ENCODE measurements around the gene CCDC40. TPM values are rescaled to one million over a fixed set of nuclear protein-coding genes. Genes with fewer than 3 reads are reported as not detected.

The CCDC40 gene
- total RNA-seq, 4 donors from 2014 or later: 2.8 to 54.5 (median 7.8) TPM

- Histone ChIP-seq H3K4me1 (peaks cover 0 to 24% (median 8%) of the 10 kb centered on the region in 4 donors), H3K27ac (peak overlapping the region; percentile 92 to 95 (median 93)), H3K27me3 (no peaks in the 10 kb centered on the region), H3K9me3 (no peaks in the 10 kb centered on the region), H3K4me3 (peak overlapping the region; percentile 73 to 95 (median 80)), H3K36me3 (peaks cover 0 to 29% (median 0%) of the 10 kb centered on the region in 3 donors)
- TF ChIP-seq POLR2A (IDR thresholded peaks at IDR 0.05): no peak
- DNase-seq: peak in 1 of 3 donors; percentile 67
Measured at GRCh38 chr17:80146121-80147034, 109.9 kb downstream of the CCDC40 start.

DNA sequence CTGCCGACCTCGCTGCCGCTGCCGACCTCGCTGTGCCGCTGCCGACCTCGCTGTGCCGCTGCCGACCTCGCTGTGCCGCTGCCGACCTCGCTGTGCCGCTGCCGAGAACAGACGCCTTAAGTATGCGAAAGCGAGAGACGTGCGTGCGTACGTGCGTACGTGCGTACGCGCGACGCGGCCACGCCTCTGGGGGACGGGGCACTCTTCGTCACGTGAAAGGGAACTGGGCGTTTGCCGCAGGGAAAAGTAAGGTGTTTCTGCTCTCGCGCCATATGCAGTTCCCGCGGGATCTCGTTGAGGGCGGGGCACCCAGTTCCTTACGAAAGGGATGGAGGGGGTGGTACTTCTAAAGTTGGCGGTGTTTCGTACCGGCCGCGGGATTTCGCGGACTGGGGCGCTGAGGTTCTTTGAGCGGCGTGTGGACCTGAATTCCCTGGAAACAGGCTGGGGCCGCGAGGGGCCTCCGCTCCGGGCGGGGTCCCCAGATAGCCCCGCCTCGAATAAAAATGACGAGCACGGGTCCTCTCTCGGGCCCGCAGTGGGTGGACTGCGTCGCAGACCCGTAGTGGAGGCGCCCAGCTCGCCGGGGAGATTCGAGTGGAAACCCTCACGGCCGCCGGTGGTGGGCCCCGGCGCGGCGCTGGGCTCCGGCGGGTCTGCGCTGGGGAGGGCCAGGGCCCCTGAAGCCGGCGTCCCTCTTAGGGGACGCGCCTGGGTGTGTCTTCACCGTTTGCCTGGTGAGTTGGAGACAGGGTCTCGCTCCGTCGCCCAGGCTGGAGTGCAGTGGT is 110.8 kb downstream of the CCDC40 start, which contains the start of gene EIF4A3:
TSS of gene EIF4A3 (minus strand) at position 94 of the 788 bp plus-strand sequence. CDS start 167 bp downstream, outside the sequence.
- Histone ChIP-seq H3K36me3 (peaks cover 0 to 20% (median 0%) of the 10 kb centered on the region in 3 donors), H3K4me1 (peaks cover 0 to 24% (median 8%) of the 10 kb centered on the region in 4 donors), H3K27me3 (no peaks in the 10 kb centered on the region), H3K9me3 (no peaks in the 10 kb centered on the region), H3K4me3 (peak within 1 kb of the TSS; percentile 73 to 95 (median 80)), H3K27ac (peak within 1 kb of the TSS; percentile 92 to 95 (median 93))
- peak in 3 of 6 experiments; percentile 11 to 21 (median 14) for TF ChIP-seq CTCF (IDR thresholded peaks at IDR 0.05)
- peak; percentile 86 to 89 for TF ChIP-seq POLR2A (IDR thresholded peaks at IDR 0.05)
- DNase-seq: peak; percentile 98 to 100 (median 98)

Small RNA genes within 50 kb of the gene (small RNA-seq; reads per million reads assigned to genes)
- gene AC087741.2 (0 reads per million in 2 donors), gene MIR1268B (0 reads per million in 2 donors)

Other genes starting within 250 kb of the CCDC40 start
- gene CBX8, start 239.6 kb upstream of the CCDC40 start, total RNA-seq: 10 to 100 TPM in 1 of 4 donors, 1 to 10 TPM in 3; 2.5 to 14.9 (median 3.5) TPM
- 10 to 100 TPM in 2 of 4 donors, 1 to 10 TPM in 2; 4.9 to 19.0 (median 12.3) TPM for gene CBX4, start 197.2 kb upstream of the CCDC40 start, total RNA-seq
- 10 to 100 TPM; 11.9 to 29.7 (median 22.2) TPM for gene TBC1D16, start 770 bp upstream of the CCDC40 start, total RNA-seq
- 10 to 100 TPM; 33.8 to 88.1 (median 42.3) TPM for gene GAA, start 64.9 kb downstream of the CCDC40 start, total RNA-seq
- gene EIF4A3, start 110.5 kb downstream of the CCDC40 start, total RNA-seq: 10 to 100 TPM; 29.0 to 66.8 (median 46.1) TPM
- gene CARD14, start 133.4 kb downstream of the CCDC40 start, total RNA-seq: 1 to 10 TPM in 3 of 4 donors, under 1 TPM in 1; 0.94 to 5.4 (median 2.6) TPM
- gene SGSH, start 183.7 kb downstream of the CCDC40 start, total RNA-seq: 100 to 1,000 TPM in 1 of 4 donors, 10 to 100 TPM in 3; 37.8 to 114 (median 60.6) TPM
- gene SLC26A11, start 183.8 kb downstream of the CCDC40 start, total RNA-seq: 10 to 100 TPM; 28.1 to 42.9 (median 33.1) TPM
- gene RNF213, start 224.2 kb downstream of the CCDC40 start, total RNA-seq: 100 to 1,000 TPM; 187 to 404 (median 293) TPM

Data from Peyer's patch (tissue), 4 donors.